Mucosa of rectum (tissue), 2 donors: ENCODE measurements around the gene CD81.

Experiments used
- H3K27ac ChIP-seq, 2 donors: one replicate each; pipeline ENCODE4 v1.7.0; 2013; ENCODE audit warnings: inconsistent platforms in 2 of 2, low read depth in 2 of 2, low read length in 2 of 2
- H3K27me3 ChIP-seq, 2 donors: one replicate each; pipeline ENCODE4 v1.7.0; 2013; ENCODE audit warnings: low read length in 2 of 2; ENCODE audit not compliant: control insufficient read depth in 2 of 2, insufficient read depth in 2 of 2
- H3K36me3 ChIP-seq, 2 donors: one replicate each; pipeline ENCODE4 v1.7.0; 2013; ENCODE audit warnings: low read length in 2 of 2; ENCODE audit not compliant: control insufficient read depth in 2 of 2, insufficient read depth in 2 of 2
- H3K4me1 ChIP-seq, 2 donors: one replicate each; pipeline ENCODE4 v1.7.0; 2013; ENCODE audit warnings: low read length in 2 of 2, mild to moderate bottlenecking in 1 of 2; ENCODE audit not compliant: control insufficient read depth in 2 of 2, insufficient read depth in 2 of 2
- H3K4me3 ChIP-seq, 2 donors: one replicate each; pipeline ENCODE4 v1.7.0; 2013; ENCODE audit warnings: low read length in 2 of 2
- H3K9ac ChIP-seq, 2 donors: one replicate each; pipeline ENCODE4 v1.7.0; 2013; ENCODE audit warnings: low read length in 2 of 2, low read depth in 1 of 2, mild to moderate bottlenecking in 1 of 2
- H3K9me3 ChIP-seq, 2 donors: one replicate each; pipeline ENCODE4 v1.7.0; 2013; ENCODE audit warnings: low read length in 2 of 2; ENCODE audit not compliant: control insufficient read depth in 2 of 2
- donor health status: healthy.
- donor health status: Normal muscosa, but diverticular disease.

CD81 gene

DNA sequence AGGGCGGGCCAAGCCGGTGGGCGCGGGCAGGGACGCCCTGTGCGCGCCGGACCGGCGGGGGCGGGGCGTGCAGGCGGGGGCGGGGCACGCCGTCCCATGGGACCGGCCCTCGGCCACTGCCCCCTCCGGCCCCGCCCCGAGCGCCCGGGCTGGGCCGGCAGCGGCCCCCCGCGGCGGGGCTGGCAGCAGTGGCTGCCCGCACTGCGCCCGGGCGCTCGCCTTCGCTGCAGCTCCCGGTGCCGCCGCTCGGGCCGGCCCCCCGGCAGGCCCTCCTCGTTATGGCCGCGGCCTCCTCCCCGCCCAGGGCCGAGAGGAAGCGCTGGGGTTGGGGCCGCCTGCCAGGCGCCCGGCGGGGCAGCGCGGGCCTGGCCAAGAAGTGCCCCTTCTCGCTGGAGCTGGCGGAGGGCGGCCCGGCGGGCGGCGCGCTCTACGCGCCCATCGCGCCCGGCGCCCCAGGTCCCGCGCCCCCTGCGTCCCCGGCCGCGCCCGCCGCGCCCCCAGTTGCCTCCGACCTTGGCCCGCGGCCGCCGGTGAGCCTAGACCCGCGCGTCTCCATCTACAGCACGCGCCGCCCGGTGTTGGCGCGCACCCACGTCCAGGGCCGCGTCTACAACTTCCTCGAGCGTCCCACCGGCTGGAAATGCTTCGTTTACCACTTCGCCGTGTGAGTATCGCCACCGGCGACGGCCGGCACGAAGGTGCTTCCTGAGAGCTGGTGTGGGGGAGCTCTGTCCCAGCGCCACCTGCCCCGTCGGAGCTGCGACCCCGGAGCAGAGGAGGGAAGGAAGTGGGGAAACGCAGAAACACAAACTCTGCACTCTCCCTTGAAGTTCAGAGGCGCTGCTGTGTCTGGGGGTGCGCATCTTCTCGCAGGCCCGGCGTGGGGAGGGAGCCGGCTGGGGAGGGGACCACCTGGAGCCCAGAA lies 68.0 kb downstream of the CD81 start, which contains the start of gene KCNQ1:
TSS of gene KCNQ1 (plus strand) at position 188 of the 925 bp plus-strand sequence. CDS start at position 279, 91 bp downstream.
- Histone ChIP-seq H3K4me3 (peak within 1 kb of the TSS; percentile 70 to 74), H3K4me1 (peaks cover 36 to 41% of the 10 kb centered on the region in 2 donors), H3K9me3 (no peaks in the 10 kb centered on the region), H3K9ac (peak within 1 kb of the TSS; percentile 61 to 74), H3K27ac (peak within 1 kb of the TSS; percentile 70 to 75), H3K27me3 (no peaks in the 10 kb centered on the region), H3K36me3 (no peaks in the 10 kb centered on the region)

DNA sequence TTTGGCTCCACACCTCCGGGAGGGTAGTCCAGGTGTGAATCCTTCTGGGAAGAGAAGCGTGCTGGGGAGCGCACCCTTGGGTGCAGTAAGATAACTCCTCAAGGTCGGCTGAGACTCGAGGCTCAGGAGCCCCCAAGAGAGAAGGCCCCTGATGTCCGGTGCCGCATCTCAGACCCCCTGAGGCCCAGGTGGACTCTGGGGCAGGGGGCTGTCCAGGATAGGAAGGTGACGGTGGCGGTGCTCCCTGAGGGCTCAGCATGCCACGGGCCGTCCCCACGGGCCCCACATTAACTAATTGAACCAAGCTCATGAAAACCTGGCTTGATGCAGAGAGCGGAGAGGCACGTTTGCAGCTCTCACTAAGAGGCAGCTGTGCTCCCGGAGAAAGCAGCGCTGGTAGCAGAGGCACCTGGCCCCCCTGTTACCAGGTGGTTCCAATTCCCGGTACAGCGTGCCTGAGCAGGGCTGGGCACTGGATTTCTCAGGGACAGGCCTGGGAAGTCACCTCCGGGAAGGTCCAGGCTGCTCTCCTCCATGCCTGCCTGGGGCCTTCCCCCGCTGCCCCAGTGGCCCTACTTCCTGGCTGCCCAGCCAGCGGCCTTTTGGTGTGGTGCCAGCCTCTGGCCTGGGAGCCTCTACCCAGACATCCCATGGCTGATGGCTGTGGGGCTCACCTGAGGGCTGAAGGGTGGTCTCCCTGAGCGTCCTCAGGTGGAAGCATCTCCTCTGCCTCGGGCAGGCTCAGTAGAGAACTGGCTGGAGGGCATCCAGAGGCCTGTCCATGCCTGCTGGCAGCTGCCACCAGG lies 68.8 kb downstream of the CD81 start:
- no peaks in the 10 kb centered on the region for H3K9me3 ChIP-seq
- peak overlapping the region; percentile 61 to 74 for H3K9ac ChIP-seq
- no peaks in the 10 kb centered on the region for H3K27me3 ChIP-seq
- no peaks in the 10 kb centered on the region for H3K36me3 ChIP-seq
- H3K4me3 ChIP-seq, result peak overlapping the region; percentile 63 to 70
- H3K4me1 ChIP-seq, result peaks cover 32 to 36% of the 10 kb centered on the region in 2 donors
- H3K27ac ChIP-seq, result peak overlapping the region; percentile 34 to 45

DNA sequence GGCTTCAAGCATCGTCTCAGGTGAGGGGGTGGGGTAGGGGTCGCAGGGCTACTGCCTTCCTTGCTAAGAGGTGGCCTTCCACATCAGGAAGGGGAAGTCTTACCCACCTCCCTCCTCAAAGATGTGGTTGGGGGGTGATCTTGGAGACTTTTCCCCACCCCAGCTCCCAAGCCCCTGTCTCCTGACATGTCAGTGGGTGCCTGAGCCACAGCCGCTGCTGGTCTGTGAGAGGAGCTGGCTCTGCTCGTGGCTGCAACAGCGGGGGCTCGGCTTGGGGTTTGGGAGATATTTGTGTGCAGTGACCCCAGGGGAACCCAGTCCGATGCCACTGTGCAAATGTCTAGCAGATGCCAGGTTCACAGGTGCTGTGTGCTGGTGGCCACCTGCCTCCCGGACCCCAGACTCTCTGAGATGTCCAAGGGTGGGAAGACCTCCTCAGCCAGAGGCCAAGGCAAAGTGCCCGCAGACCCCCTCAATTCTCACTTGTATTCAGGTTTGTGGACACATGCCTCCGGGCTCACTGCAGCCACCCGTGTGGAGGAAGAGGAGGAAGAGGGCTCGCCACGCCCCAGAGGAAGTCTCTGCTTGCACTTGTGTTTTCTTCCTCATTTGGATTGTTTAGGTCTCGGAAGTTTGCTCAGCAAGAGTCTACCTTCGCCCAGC lies 69.6 kb downstream of the CD81 start:
- no peaks in the 10 kb centered on the region for H3K36me3 ChIP-seq
- H3K27me3 ChIP-seq, result no peaks in the 10 kb centered on the region
- H3K27ac ChIP-seq, result peak overlapping the region in 1 of 2 donors; percentile 34
- no peaks in the 10 kb centered on the region for H3K9me3 ChIP-seq
- H3K4me3 ChIP-seq, result peak overlapping the region; percentile 63 to 70
- peaks cover 30 to 32% of the 10 kb centered on the region in 2 donors for H3K4me1 ChIP-seq
- H3K9ac ChIP-seq, result peak overlapping the region; percentile 32 to 74
